ENCODE measurements around the gene NCL.

GRCh38 chr2:231467613-231468530 lies 3.6 kb upstream of the NCL start:
- TF ChIP-seq, protein P1, sequence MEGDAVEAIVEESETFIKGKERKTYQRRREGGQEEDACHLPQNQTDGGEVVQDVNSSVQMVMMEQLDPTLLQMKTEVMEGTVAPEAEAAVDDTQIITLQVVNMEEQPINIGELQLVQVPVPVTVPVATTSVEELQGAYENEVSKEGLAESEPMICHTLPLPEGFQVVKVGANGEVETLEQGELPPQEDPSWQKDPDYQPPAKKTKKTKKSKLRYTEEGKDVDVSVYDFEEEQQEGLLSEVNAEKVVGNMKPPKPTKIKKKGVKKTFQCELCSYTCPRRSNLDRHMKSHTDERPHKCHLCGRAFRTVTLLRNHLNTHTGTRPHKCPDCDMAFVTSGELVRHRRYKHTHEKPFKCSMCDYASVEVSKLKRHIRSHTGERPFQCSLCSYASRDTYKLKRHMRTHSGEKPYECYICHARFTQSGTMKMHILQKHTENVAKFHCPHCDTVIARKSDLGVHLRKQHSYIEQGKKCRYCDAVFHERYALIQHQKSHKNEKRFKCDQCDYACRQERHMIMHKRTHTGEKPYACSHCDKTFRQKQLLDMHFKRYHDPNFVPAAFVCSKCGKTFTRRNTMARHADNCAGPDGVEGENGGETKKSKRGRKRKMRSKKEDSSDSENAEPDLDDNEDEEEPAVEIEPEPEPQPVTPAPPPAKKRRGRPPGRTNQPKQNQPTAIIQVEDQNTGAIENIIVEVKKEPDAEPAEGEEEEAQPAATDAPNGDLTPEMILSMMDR (IDR thresholded peaks at IDR 0.05), result no peak
- TF ChIP-seq EZH2 (IDR thresholded peaks at IDR 0.05), result no peak

All from neural progenitor cell (in vitro differentiated cells).